ENCODE data around the gene HLA-DOA. TPM values are rescaled to one million over a fixed set of nuclear protein-coding genes. Genes with fewer than 3 reads are reported as not detected.

Gene HLA-DOA
- total RNA-seq, 4 donors from 2014 or later: 3.8 to 11.5 (median 8.3) TPM

DNA sequence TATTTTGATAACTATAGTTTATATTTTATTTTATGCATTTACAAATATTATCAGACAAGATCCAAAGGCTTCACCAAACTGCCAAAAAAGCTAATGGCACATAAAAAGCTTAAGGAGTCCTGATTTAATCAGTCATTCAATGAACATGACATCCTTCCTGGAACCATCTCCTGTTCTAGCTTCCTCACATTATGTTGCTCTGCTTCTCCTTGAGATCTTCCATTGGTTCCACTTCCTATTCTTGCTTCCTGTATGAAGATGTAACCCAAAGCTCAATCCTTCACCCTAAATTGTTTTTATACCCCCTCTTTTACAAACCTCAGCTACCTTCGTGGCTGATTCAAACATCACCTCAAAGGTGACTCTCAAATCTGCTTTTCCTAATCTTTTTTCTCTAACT, 45.5 kb downstream of the HLA-DOA start:
- H3K4me3 ChIP-seq: no peak overlapping the region
- no peaks in the 10 kb centered on the region for H3K9me3 ChIP-seq
- WGBS: 68% methylated on average over 1 of the region's 1 CpG
- peaks cover 14 to 36% (median 21%) of the 10 kb centered on the region in 4 donors for H3K4me1 ChIP-seq
- TF ChIP-seq POLR2AphosphoS5 (IDR thresholded peaks at IDR 0.05) (no peak), POLR2A (IDR thresholded peaks at IDR 0.05; ENCODE audit: low read depth) (no peak)
- TF ChIP-seq, protein P1, sequence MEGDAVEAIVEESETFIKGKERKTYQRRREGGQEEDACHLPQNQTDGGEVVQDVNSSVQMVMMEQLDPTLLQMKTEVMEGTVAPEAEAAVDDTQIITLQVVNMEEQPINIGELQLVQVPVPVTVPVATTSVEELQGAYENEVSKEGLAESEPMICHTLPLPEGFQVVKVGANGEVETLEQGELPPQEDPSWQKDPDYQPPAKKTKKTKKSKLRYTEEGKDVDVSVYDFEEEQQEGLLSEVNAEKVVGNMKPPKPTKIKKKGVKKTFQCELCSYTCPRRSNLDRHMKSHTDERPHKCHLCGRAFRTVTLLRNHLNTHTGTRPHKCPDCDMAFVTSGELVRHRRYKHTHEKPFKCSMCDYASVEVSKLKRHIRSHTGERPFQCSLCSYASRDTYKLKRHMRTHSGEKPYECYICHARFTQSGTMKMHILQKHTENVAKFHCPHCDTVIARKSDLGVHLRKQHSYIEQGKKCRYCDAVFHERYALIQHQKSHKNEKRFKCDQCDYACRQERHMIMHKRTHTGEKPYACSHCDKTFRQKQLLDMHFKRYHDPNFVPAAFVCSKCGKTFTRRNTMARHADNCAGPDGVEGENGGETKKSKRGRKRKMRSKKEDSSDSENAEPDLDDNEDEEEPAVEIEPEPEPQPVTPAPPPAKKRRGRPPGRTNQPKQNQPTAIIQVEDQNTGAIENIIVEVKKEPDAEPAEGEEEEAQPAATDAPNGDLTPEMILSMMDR (IDR thresholded peaks at IDR 0.05): no peak
- H3K27ac ChIP-seq (replicated peaks in 1 of 4): no peak overlapping the region
- H3K27me3 ChIP-seq: no peaks in the 10 kb centered on the region
- no peaks in the 10 kb centered on the region for H3K36me3 ChIP-seq
- intact Hi-C loops (cut with DNase I): no loop called here
- DNase-seq (ENCODE audit: extremely low spot score): no peak

DNA sequence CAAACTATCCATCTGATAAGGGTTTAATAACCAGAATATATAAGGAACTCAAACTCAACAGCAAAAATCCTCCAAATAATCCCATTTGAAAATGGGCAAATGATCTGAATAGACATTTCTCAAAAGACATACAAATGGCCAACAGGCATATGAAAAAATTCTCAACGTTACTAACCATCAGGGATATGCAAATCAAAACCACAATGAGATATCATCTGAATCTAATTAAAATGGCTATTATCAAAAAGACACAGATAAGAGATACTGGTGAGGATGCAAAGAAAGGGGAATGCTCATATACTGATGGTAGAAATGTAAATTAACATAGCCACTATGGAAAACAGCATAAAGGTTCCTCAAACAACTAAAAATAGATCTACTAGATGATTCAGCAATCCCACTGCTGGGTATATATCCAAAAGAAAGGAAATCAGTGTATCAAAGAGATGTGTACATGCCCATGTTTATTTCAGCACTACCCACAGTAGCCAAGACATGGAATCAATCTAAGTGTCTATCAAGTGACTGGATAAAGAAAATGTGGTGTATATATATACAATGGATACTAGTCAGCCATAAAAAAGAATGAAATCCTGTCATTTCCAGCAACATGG, 47.1 kb downstream of the HLA-DOA start:
- no peak overlapping the region for H3K27ac ChIP-seq (replicated peaks in 1 of 4)
- 59% methylated on average over 1 of the region's 1 CpG for WGBS
- H3K36me3 ChIP-seq: no peaks in the 10 kb centered on the region
- DNase-seq (ENCODE audit: extremely low spot score): no peak
- H3K4me1 ChIP-seq: peaks cover 13 to 34% (median 17%) of the 10 kb centered on the region in 4 donors
- H3K4me3 ChIP-seq: no peak overlapping the region
- no peaks in the 10 kb centered on the region for H3K9me3 ChIP-seq
- H3K27me3 ChIP-seq: no peaks in the 10 kb centered on the region
- intact Hi-C loops (cut with DNase I): no loop called here
- TF ChIP-seq POLR2A (IDR thresholded peaks at IDR 0.05; ENCODE audit: low read depth): no peak
- no peak for TF ChIP-seq POLR2AphosphoS5 (IDR thresholded peaks at IDR 0.05)
- TF ChIP-seq, protein P1 (IDR thresholded peaks at IDR 0.05): no peak
- no peak for TF ChIP-seq EP300 (IDR thresholded peaks at IDR 0.05)

DNA sequence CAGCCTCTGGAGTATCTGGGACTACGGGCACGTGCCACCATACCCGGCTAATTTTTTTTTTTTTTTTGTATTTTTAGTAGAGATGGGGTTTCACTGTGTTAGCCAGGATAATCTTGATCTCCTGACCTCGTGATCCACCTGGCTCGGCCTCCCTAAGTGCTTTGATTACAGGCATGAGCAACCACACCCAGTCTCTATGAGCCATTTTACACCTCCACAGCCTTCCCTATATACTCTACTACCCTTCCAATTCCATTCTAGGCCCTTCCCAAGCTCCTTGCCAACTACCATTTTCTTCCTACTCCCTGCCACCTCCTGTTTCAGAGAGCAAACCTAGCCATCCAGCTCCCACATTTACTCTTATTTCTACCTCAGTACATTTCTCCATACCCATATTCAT, 48.8 kb downstream of the HLA-DOA start:
- Histone ChIP-seq H3K27ac (replicated peaks in 1 of 4) (no peak overlapping the region), H3K4me3 (no peak overlapping the region), H3K27me3 (no peaks in the 10 kb centered on the region), H3K4me1 (peaks cover 0 to 16% (median 0%) of the 10 kb centered on the region in 4 donors), H3K9me3 (no peaks in the 10 kb centered on the region), H3K36me3 (no peaks in the 10 kb centered on the region)
- peak; percentile 26 for DNase-seq (ENCODE audit: extremely low spot score)
- intact Hi-C loops (cut with DNase I): no loop called here
- 96% methylated on average over 5 of the region's 5 CpGs for WGBS
- TF ChIP-seq POLR2AphosphoS5 (IDR thresholded peaks at IDR 0.05) (no peak), EP300 (IDR thresholded peaks at IDR 0.05) (no peak), POLR2A (IDR thresholded peaks at IDR 0.05; ENCODE audit: low read depth) (no peak)
- TF ChIP-seq, protein P1 (IDR thresholded peaks at IDR 0.05): no peak

GRCh38 chr6:32956176-32956575, 53.2 kb downstream of the HLA-DOA start:
- H3K9me3 ChIP-seq: no peaks in the 10 kb centered on the region
- DNase-seq (ENCODE audit: extremely low spot score): peak; percentile 14
- H3K4me3 ChIP-seq: no peak overlapping the region
- H3K4me1 ChIP-seq: peaks cover 10 to 18% (median 12%) of the 10 kb centered on the region in 4 donors
- TF ChIP-seq, protein P1 (IDR thresholded peaks at IDR 0.05): no peak
- TF ChIP-seq POLR2AphosphoS5 (IDR thresholded peaks at IDR 0.05) (no peak), EP300 (IDR thresholded peaks at IDR 0.05) (no peak), POLR2A (IDR thresholded peaks at IDR 0.05; ENCODE audit: low read depth) (no peak)
- WGBS: 91% methylated on average over 2 of the region's 2 CpGs
- no peak overlapping the region for H3K27ac ChIP-seq (replicated peaks in 1 of 4)
- no peaks in the 10 kb centered on the region for H3K27me3 ChIP-seq
- intact Hi-C loops (cut with DNase I): no loop called here
- no peaks in the 10 kb centered on the region for H3K36me3 ChIP-seq
